B cell (primary cell): ENCODE data around the gene MICOS13. TPM values are rescaled to one million over a fixed set of nuclear protein-coding genes. Genes with fewer than 3 reads are reported as not detected.

Experiments
- ATAC-seq: fragments of 200-7000 bp; cut with Tn5 transposase; one replicate; pipeline ENCODE4 v1.10.0; 2021; ENCODE audit warnings: low read depth, mild to moderate bottlenecking, moderate number of reproducible peaks, moderate library complexity
- CTCF ChIA-PET: fragments of 350-600 bp; sonication (Branson Sonifier 250); formaldehyde crosslinking; loops from one replicate; lab custom pipeline; 2021; ENCODE audit warnings: antibody characterized with exemption, inconsistent platforms; lab: Charles Lee
- POLR2A ChIA-PET: fragments of 350-600 bp; sonication (Branson Sonifier 250); formaldehyde crosslinking; loops from one replicate; lab custom pipeline; 2021; ENCODE audit warnings: antibody characterized with exemption; lab: Charles Lee
- DNase-seq: peaks from one replicate; pipeline ENCODE4 v3.0.0; 2013
- H2AFZ ChIP-seq: 2 replicates; pipeline ENCODE4 v1.6.1; 2012; ENCODE audit warnings: mild to moderate bottlenecking, low read depth, low read length; ENCODE audit not compliant: insufficient read depth, poor library complexity, severe bottlenecking
- H3K27ac ChIP-seq, 2 donors: 1 replicate in 1 of 2; 2 replicates in 1 of 2; pipeline ENCODE4 v1.5.1; 2012 to 2013; ENCODE audit warnings: low read length in 2 of 2, mild to moderate bottlenecking in 2 of 2, moderate library complexity in 1 of 2
- H3K27me3 ChIP-seq, 4 experiments: fragments of 200-600 bp in 1 of 4; sonication (generic) in 1 of 4; replicated peaks in 1 of 4; 1 replicate in 2 of 4; 2 replicates in 2 of 4; pipeline versions ENCODE4 v1.6.1 to v1.7.0; 2013 to 2016; ENCODE audit warnings: low read length in 3 of 4, mild to moderate bottlenecking in 2 of 4, mixed read lengths in 1 of 4, moderate library complexity in 1 of 4; ENCODE audit not compliant: insufficient read depth in 4 of 4, control insufficient read depth in 3 of 4; ENCODE audit errors: control extremely low read depth in 1 of 4
- H3K36me3 ChIP-seq, 2 experiments: replicated peaks in 1 of 2; 1 replicate in 1 of 2; 2 replicates in 1 of 2; pipeline versions ENCODE4 v1.6.1 to v1.7.1; 2013; ENCODE audit warnings: low read length in 1 of 2; ENCODE audit not compliant: insufficient read depth in 2 of 2, control insufficient read depth in 1 of 2; ENCODE audit errors: control extremely low read depth in 1 of 2, extremely low read depth in 1 of 2
- H3K4me1 ChIP-seq, 2 donors: fragments of 200-600 bp in 1 of 2; sonication (generic) in 1 of 2; 1 replicate in 1 of 2; 2 replicates in 1 of 2; pipeline versions ENCODE4 v1.5.1 to v1.6.1; 2013 to 2017; ENCODE audit warnings: low read length in 2 of 2; ENCODE audit not compliant: control insufficient read depth in 2 of 2, insufficient read depth in 2 of 2
- H3K4me2 ChIP-seq: replicated peaks from 2 replicates; pipeline ENCODE3; 2012; ENCODE audit warnings: mild to moderate bottlenecking, low read depth, low read length; ENCODE audit not compliant: poor library complexity, severe bottlenecking
- H3K4me3 ChIP-seq, 5 experiments: fragments of 200-600 bp in 1 of 5; sonication (generic) in 1 of 5; 1 replicate in 3 of 5; 2 replicates in 2 of 5; pipeline versions ENCODE4 v1.5.1 to v1.7.0; 2011 to 2016; ENCODE audit warnings: low read length in 4 of 5, mild to moderate bottlenecking in 4 of 5, low read depth in 2 of 5, control low read depth in 1 of 5, moderate library complexity in 1 of 5; ENCODE audit not compliant: insufficient read depth in 1 of 5; ENCODE audit errors: control extremely low read depth in 1 of 5, extremely low read depth in 1 of 5
- H3K79me2 ChIP-seq: fragments of 200-600 bp; sonication (generic); one replicate; pipeline ENCODE4 v1.6.0; 2016; ENCODE audit warnings: low read length; ENCODE audit not compliant: control insufficient read depth, insufficient read depth
- H3K9ac ChIP-seq: fragments of 200-600 bp; sonication (generic); 2 replicates; pipeline ENCODE4 v1.6.1; 2017; ENCODE audit warnings: mild to moderate bottlenecking, low read length, moderate library complexity
- H3K9me3 ChIP-seq, 3 donors: one replicate each; pipeline versions ENCODE4 v1.6.1 to v1.7.1; 2013; ENCODE audit warnings: low read length in 2 of 3; ENCODE audit not compliant: control insufficient read depth in 2 of 3, insufficient read depth in 1 of 3; ENCODE audit errors: control extremely low read depth in 1 of 3
- H4K20me1 ChIP-seq: 2 replicates; pipeline ENCODE4 v1.6.0; 2012; ENCODE audit warnings: mild to moderate bottlenecking, low read length; ENCODE audit not compliant: insufficient read depth, control insufficient read depth, poor library complexity, severe bottlenecking
- H3K27ac Mint-ChIP-seq: one replicate; pipeline ENCODE4 v1.8.0; 2021; ENCODE audit warnings: mixed read lengths
- H3K27me3 Mint-ChIP-seq: one replicate; pipeline ENCODE4 v1.8.0; 2021; ENCODE audit warnings: mixed read lengths
- H3K4me1 Mint-ChIP-seq: one replicate; pipeline ENCODE4 v1.8.0; 2021; ENCODE audit warnings: mixed read lengths
- H3K4me3 Mint-ChIP-seq: one replicate; pipeline ENCODE4 v1.8.0; 2021; ENCODE audit warnings: mixed read lengths
- H3K9me3 Mint-ChIP-seq: one replicate; pipeline ENCODE4 v1.8.0; 2022; ENCODE audit warnings: mixed read lengths; ENCODE audit not compliant: insufficient read depth
- EZH2 ChIP-seq: IDR thresholded peaks from 2 replicates; pipeline ENCODE4 v1.6.1; 2012; ENCODE audit warnings: borderline replicate concordance, low read depth, mild to moderate bottlenecking, moderate library complexity, low read length; ENCODE audit not compliant: insufficient read depth, poor library complexity, severe bottlenecking
- WGBS: methylation state at CpG from one replicate; pipeline ENCODE4 v1.1.5; 2013; ENCODE audit warnings: missing lambda C conversion rate; ENCODE audit not compliant: insufficient coverage; 5-methylcytosine and 5-hydroxymethylcytosine counted together
- intact Hi-C: fragments of 100-400 bp; cut with micrococcal nuclease; formaldehyde crosslinking; loops from one replicate; pipeline ENCODE4 v1.10.0; 2022
- polyA plus RNA-seq: library from polyadenylated mRNA; depleted of rRNA; stranded (reverse); fragments of >200 nt; gene quantifications from 2 replicates; pipeline ENCODE4 v1.2.3, GENCODE V29; 2012
- total RNA-seq, 2 donors: library from RNA; stranded (reverse); fragments of 120-200 nt in 1 of 2; gene quantifications; 1 replicate in 1 of 2; 2 replicates in 1 of 2; pipeline versions ENCODE4 v1.2.3 to v1.2.4, GENCODE V29; 2013 to 2022
- TF ChIP-seq, protein P1 (sequence below): fragments of 200-600 bp; IDR thresholded peaks from one replicate; pipeline ENCODE4 v1.8.0; 2022; ENCODE audit warnings: antibody characterized with exemption, mild to moderate bottlenecking

The MICOS13 gene
- total and polyA plus RNA-seq, 2 donors (not counting 1 experiment from before 2014, with no cell fraction given), result 30.8 to 41.9 TPM

DNA sequence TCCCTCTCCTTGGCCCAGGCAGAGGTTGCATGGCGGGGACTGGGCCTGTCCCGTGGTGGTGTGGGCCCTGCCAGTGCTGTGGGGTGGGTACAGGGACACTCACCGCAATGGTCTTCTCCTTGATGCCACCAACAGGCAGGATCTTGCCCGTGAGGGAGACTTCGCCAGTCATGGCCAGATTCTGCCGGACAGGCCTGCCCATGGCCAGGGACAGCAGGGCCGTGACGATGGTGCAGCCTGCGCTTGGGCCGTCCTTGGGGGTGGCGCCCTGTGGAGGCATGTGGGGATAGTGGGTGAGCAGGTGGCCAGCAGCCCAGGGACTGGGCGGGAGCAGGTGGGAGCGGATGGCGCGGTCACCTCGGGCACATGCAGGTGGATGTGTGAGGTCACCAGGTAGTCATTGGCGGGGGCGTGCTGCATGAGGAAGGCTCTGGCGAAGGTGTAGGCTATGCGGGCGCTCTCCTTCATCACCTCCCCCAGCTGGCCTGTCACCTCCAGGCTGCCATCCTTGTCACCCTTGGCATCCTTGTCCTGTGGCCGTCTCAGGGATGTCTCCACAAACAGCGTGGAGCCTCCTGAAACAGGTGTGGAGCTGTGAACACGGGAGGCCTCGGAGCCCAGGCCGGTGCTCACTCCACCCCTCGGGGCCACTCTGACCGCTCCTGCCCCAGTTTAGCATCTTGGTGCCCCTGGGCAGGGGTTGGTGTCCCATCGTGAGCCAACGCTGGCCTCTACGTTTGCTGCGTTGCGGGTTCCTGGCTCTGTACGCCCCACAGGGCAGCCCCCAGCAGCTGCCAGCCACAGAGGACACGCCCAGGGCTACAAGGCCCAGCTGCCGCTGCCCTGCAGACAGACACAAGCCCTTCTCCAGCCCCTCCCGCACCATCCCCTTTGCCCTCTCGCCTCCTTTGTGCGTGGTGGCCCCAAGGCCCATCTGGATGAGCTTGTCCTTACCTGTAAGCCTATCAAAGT lies 13.2 kb upstream of the MICOS13 start:
- no peak overlapping the region for H3K27ac ChIP-seq
- peaks cover 0 to 57% of the 10 kb centered on the region in 2 experiments for H3K36me3 ChIP-seq
- no peak overlapping the region for H3K9ac ChIP-seq
- H3K27me3 Mint-ChIP-seq, result no peaks in the 10 kb centered on the region
- H2AFZ ChIP-seq, result no peak overlapping the region
- peaks cover 41% of the 10 kb centered on the region for H3K79me2 ChIP-seq
- peaks cover 3 to 23% of the 10 kb centered on the region in 2 donors for H3K4me1 ChIP-seq
- TF ChIP-seq, protein P1, sequence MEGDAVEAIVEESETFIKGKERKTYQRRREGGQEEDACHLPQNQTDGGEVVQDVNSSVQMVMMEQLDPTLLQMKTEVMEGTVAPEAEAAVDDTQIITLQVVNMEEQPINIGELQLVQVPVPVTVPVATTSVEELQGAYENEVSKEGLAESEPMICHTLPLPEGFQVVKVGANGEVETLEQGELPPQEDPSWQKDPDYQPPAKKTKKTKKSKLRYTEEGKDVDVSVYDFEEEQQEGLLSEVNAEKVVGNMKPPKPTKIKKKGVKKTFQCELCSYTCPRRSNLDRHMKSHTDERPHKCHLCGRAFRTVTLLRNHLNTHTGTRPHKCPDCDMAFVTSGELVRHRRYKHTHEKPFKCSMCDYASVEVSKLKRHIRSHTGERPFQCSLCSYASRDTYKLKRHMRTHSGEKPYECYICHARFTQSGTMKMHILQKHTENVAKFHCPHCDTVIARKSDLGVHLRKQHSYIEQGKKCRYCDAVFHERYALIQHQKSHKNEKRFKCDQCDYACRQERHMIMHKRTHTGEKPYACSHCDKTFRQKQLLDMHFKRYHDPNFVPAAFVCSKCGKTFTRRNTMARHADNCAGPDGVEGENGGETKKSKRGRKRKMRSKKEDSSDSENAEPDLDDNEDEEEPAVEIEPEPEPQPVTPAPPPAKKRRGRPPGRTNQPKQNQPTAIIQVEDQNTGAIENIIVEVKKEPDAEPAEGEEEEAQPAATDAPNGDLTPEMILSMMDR, result no peak
- TF ChIP-seq EZH2, result no peak
- H3K27me3 ChIP-seq, result no peaks in the 10 kb centered on the region
- H3K4me3 Mint-ChIP-seq, result no peak overlapping the region
- no peaks in the 10 kb centered on the region for H3K9me3 ChIP-seq
- H3K4me1 Mint-ChIP-seq, result peaks cover 30% of the 10 kb centered on the region
- peak overlapping the region; percentile 86 for H3K27ac Mint-ChIP-seq
- WGBS, result 89% methylated on average over 29 of the region's 39 CpGs
- intact Hi-C loops, result loop anchor here (5.0 kb wide), 1 partner anchor 971 kb away; the partner anchor contains the start of gene DPP9
- H3K4me2 ChIP-seq, result no peak overlapping the region
- ATAC-seq, result no peak
- ChIA-PET CTCF (interaction anchor here (0.5 kb wide), 1 partner anchor 78 kb away, joined by 3 read pairs; no protein-coding TSS in a partner anchor), POLR2A (interaction anchor here (0.7 kb wide), 1 partner anchor 161 kb away, joined by 3 read pairs; no protein-coding TSS in a partner anchor)
- peaks cover 81% of the 10 kb centered on the region for H4K20me1 ChIP-seq
- DNase-seq, result peak; percentile 40
- H3K4me3 ChIP-seq, result no peak overlapping the region
- no peaks in the 10 kb centered on the region for H3K9me3 Mint-ChIP-seq

DNA sequence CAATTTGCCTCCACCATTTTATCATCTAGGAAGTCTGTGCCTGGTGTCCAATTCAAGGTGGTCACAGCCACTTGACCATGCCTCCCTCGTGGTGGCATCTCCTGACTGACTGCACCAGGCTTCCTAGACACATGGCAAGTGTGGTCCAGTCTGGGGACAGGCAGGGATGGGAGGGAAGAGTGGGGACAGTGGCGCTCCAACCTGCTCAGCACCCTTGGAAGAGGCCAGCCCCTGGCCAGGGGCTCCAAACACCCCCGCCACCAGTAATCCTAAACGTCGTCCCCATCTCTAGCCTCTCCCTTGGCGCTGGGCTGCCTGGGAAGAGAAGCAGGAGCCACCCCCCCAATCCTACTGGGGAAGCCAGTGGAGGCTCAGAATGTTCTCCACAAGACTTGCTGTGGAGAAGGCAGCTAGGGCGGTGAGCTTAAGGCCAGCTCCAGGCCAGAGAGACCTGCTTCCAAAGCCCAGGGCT lies 12.4 kb upstream of the MICOS13 start:
- Histone ChIP-seq H3K27me3 (no peaks in the 10 kb centered on the region), H3K4me3 (no peak overlapping the region), H3K9ac (no peak overlapping the region), H2AFZ (no peak overlapping the region), H3K36me3 (peaks cover 0 to 52% of the 10 kb centered on the region in 2 experiments), H4K20me1 (peaks cover 76% of the 10 kb centered on the region), H3K4me1 (peaks cover 3 to 23% of the 10 kb centered on the region in 2 donors), H3K4me2 (no peak overlapping the region), H3K27ac (no peak overlapping the region), H3K9me3 (peaks cover 0 to 7% (median 0%) of the 10 kb centered on the region in 3 donors), H3K79me2 (peaks cover 41% of the 10 kb centered on the region)
- Mint-ChIP-seq H3K27me3 (no peaks in the 10 kb centered on the region), H3K4me3 (peak overlapping the region; percentile 77), H3K9me3 (no peaks in the 10 kb centered on the region), H3K4me1 (peaks cover 33% of the 10 kb centered on the region), H3K27ac (peak overlapping the region; percentile 86)
- WGBS, result 80% methylated on average over 6 of the region's 7 CpGs
- ATAC-seq (no peak), DNase-seq (peak; percentile 40)
- POLR2A ChIA-PET, result no interaction called here
- CTCF ChIA-PET, result no interaction called here
- TF ChIP-seq, protein P1, result no peak
- no peak for TF ChIP-seq EZH2
- intact Hi-C loops, result loop anchor here (5.0 kb wide), 1 partner anchor 970 kb away; the partner anchor contains the start of gene DPP9
